ENCODE results near the gene USP13.
"Not testable (repeated sequence)": the region's sequence is repeated elsewhere in the genome, so short reads cannot be mapped to it uniquely, and the experiment has no call there.

The USP13 gene

DNA sequence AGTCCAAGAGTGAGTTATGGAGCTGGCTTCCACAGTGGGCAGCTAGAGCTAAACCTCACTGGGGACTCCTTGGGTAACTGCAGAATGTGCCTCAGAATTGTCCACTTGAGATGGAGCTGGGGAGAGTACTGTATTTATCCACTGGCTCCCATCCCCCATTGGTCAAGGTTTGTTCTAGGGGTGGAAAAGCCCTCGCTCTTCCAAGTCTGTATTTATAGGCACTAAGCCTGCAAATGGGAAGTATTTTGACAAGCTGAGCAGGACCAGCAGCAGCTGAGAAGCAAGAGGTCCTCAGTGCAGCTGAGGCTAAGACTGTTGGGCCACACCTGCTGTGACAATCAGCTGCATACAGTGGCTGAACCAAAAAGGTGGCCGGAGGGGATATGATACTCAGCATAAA, 5.8 kb downstream of the USP13 start:
- no peak for FAIRE-seq

DNA sequence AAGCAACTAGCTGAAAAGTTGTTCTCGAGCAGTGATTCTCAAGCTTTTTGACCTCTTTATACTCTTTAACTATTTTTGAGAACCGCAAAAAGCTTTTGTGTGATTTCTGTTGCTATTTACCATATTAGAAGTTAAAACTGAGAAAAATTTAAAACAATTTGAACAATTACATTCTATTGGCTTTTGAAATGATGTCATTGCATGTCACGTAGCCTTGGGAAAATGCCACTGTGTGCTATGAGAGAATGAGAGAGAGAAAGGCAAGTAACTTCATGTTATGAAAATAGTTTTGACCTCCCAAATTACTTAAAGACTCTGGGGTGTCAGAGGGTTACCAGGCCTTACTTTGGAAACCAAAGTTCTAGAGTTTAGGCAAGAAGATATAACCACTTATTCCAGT, 8.0 kb downstream of the USP13 start:
- no peak for FAIRE-seq

DNA sequence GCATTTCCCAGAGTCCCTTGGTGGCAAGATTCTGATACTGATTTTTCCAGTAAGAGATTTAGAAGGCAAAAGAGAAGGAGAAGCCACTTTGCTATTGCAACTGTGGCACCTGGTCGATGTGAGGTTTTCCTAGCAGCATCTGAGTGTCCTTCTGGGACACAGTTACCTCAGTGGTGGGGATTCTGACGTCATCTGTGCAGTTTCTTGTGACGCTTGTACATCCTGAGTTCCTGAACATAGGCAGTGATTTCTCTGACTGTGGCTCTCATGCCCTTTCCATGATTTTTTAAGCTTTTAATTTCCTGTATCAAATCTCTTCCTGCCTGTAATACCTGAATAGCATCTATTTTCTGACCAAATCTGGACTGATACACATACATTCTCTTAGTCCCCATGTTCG, 8.9 kb downstream of the USP13 start:
- no peak for FAIRE-seq

DNA sequence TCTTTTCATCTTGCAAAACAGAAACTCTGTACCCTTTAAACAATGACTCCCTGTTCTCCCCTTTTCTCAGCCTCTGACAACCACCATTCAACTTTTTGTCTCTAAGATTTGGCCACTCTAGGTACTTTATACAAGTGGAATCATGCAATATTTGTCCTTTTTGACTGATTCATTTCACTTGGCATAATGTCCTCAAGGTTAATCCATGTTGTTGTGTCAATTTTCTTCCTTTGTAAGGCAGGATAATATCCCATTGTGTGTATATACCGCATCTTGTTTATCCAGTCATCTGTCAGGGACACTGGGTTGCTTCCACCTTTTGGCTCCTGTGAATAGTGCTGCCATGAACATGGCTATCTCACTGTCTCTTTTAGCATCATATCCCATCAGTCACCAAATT, 10.3 kb downstream of the USP13 start:
- FAIRE-seq, result no peak

DNA sequence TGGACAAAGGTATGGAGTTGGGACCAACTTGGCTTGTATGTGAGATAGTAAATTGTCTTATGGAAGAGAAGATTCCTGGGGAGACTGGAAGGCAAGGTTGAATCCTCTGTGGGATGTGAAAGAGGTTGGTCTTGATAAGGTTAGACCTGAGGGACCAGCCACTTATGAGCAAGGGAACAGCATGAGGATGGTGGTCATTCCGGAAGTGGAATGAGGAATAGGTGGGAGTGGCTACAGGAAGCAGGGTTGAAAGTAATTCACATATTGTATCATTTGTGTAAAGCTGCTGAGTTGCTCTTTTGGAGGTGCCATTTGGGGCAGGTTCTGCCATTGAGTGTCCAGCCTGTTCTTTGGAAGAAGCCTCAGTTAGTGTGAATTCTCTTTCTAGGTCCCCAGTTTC, 13.2 kb downstream of the USP13 start:
- no peak for FAIRE-seq

GRCh38 chr3:179666436-179667035, 13.7 kb downstream of the USP13 start:
- FAIRE-seq, result no peak

DNA sequence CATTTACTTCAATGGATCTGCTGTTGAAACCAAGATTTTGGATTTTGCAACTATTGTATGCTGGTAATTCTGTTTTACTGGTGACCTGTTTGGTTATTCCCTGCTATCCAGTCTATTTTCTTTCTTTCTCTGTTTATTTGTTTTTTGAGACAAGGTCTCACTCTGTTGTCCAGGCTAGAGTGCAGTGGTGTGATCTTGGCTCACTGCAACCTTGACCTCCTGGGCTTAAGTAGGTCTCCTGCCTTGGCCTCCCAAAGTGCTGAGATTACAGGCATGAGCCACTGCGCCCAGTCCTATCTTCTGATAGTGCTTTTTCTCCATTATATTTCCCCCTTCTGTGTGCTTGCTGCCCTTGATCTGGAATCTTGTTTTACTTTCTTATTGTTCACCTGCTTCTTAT, 15.6 kb downstream of the USP13 start:
- FAIRE-seq, result no peak

DNA sequence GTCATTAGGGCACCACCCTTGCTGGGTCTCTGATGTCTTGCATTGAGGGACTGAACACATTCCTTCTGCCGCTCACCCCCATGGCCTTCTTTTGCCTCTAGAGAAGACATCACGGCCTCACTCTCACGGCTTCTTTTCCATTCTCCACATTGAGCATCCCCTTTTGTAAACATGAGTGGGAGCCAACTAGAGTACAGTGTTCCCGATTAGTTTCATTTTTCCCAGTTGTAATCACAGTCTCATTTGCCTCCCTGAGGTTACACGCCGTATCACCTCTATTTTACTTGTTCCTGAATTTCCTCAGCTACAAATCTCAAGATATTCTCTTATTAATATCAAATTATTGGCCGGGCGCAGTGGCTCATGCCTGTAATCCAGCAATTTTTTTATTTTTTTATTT, 17.5 kb downstream of the USP13 start:
- no peak for FAIRE-seq

DNA sequence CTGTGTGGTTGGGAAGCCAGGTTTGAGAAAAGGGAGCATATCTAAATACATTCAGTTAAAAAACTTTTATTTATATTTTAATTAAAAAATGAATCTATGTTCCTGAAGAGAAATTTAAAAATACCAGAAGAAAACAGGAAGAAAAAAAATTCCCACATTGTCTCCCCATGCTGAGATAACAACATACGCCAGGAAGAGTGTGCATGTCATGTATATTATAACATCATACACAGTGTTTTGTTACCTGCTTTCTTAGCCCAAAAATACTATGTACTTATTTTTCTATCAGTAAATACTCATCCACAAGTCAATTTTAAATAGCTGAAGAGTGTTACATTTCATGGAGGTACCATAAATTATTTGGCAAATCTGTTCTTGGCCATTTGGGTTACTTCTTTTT, 18.5 kb downstream of the USP13 start:
- no peak for FAIRE-seq

GRCh38 chr3:179671747-179672242, 19.0 kb downstream of the USP13 start:
- no peak for FAIRE-seq

DNA sequence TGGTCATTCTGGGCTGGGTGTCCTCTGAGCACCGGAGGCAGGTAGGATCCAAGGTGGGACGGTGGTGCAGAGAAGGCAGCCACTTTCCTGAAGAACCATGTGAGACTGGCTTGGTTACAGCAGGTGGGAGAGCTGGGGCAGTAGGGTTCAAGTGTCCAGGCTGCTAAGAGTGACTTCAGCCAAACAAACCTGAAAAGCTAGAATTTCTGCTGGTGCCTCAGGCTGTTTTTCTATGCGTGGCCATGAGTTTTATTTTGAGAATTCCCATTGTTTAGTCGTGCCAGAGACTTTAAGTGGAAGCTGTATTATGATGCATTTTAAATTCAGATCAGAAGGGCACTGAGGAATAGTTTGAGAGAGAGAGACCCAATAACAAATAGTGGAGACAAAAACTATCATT, 20.1 kb downstream of the USP13 start:
- no peak for FAIRE-seq

- no peak for FAIRE-seq
Observed at GRCh38 chr3:179673523-179673922, 20.7 kb downstream of the USP13 start.

DNA sequence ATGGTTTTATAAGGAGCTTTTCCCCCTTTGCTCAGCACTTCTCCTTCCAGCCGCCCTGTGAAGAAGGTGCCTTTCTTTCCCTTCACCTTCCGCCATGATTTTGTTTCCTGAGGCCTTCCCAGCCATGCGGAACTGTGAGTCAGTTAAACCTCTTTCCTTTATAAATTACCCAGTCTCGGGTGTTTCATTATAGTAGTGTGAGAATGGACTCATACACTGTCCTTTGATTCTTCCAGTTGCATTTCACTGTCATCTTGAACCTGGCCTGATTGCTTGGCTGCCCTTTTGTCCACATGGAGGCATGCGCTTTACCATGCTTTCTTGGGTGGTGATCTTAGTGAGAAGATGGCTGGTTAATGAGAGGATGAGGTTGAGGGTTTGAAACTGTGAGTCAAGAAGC, 23.2 kb downstream of the USP13 start:
- no peak for FAIRE-seq

GRCh38 chr3:179677884-179678283, 25.0 kb downstream of the USP13 start:
- FAIRE-seq, result no peak

DNA sequence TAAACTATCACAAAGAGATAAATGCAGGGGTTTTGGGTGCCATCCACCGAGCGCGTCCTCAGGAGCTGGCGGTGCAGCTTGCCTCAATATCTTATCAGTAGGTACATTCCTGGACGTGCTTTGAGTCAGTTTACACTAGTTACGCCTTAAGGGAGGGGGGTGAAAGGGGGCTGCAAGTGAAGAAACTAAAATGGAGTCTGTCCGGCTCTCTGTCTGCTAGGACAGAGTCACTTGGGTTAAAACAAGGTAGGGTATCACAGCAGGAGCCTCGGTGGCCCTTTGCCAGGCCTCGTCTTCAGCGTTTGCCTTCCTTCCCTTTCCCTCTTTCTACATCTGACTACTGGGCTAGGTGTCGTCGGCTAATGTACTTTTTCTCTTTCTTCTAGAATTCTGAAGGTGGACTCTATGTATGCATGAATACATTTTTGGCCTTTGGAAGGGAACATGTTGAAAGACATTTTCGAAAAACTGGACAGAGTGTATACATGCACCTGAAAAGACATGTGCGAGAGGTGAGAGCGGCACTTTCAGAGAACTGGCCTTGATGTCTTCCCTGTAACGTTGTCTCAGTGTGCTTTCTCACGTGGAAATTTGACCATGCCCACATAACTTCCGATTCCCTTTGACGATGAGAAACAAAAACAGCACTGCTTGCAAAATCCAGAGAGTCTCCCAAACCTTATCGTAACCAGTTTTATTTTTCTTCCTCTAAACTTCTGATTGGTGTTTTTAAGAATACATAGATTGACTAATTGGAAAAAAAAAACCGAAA, 28.8 kb downstream of the USP13 start:
- FAIRE-seq, result no peak

GRCh38 chr3:179682426-179683080, 29.7 kb downstream of the USP13 start:
- FAIRE-seq, result no peak

DNA sequence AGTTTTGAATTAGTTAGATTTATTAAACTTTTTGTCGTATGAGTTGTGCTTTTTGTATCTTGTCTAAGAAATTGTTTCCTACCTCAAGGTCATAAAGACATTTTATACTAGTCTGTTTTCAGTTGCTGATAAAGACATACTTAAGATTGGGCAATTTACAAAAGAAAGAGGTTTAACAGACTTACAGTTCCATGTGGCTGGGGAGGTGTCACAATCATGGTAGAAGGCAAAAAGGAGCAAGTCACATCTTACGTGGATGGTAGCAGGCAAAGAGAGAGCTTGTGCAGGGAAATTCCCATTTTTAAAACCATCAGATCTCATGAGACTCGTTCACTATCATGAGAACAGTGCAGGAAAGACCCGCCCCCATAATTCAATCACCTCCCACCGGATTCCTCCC, 30.4 kb downstream of the USP13 start:
- not testable (repeated sequence) for FAIRE-seq

- no peak for FAIRE-seq
Observed at GRCh38 chr3:179687967-179688535, 35.2 kb downstream of the USP13 start.

GRCh38 chr3:179688850-179689249, 36.0 kb downstream of the USP13 start:
- no peak for FAIRE-seq

DNA sequence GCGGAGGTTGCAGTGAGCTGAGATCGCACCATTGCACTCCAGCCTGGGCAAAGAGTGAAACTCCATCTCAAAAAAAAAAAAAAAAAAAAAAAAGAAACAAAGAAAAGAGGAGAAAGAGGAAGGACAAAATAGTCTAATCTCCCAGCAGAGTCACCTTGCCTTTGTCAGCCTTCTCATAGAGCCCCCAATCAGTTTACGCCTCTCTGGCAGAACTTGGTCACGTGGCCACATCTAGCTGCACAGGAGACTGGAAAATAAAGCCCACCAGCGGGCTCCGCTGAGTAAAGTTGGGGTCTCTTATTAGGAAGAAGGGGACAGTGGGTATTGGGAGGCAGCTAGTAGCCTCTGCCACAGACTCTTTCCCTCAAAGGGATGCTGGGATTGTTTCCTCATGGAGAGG, 41.9 kb downstream of the USP13 start:
- FAIRE-seq, result no peak

GRCh38 chr3:179695672-179696313, 43.0 kb downstream of the USP13 start:
- no peak for FAIRE-seq

DNA sequence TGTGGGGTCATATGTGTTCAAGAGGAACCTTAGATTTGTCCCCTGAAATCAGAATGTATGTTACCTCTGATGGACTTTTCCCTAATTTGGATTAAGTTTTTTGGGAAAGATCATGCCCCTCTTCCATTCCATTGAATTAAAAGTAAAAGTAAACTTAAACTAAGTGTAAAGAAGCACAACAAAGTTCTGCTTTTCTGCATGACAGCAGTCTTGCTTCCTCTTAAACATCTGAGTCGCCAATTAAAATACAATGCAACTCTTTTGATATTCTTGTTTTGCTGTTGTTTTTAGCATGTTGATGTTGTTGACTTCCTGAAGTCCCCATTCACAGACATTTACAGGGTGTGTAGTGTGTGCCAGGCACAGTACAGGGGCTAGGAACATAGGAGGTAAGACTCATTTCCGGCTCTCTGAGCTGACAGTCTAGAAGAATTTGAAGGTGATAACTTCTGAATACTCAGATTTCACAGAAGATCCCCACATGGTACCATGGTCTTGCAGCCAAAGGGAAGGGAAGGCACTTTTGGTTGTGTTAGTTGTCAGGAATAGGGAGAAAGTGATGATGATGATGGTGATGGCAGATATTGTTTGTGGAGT, 45.0 kb downstream of the USP13 start:
- no peak for FAIRE-seq

DNA sequence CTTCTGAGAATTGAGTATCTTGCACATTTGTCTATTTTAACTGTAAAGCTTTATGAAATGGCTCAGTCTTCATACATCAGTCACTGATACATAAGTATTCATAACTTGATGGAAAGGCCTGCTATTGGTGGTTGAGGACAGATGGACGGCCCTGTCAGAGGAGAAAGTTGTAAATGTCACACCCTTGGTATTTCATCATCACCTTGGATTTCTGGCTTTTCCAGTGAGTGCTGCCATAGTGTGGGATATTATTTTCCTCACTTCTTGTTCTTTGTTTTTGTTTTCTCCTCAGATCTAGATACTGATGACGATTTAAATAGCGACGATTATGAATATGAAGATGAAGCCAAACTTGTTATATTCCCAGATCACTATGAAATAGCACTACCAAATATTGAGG, 47.9 kb downstream of the USP13 start:
- no peak for FAIRE-seq
